IMR-90 (cell line): ENCODE data around the gene SURF6. TPM values are rescaled to one million over a fixed set of nuclear protein-coding genes. Genes with fewer than 3 reads are reported as not detected.

Source experiments
- ATAC-seq: fragments of 200-7000 bp; cut with Tn5 transposase; 2 replicates; pipeline ENCODE4 v1.9.1; 2020; ENCODE audit warnings: low read depth, mild to moderate bottlenecking, moderate library complexity
- BruUV-seq: library from RNA; stranded (reverse); fragments of 400-500 nt; replicated peaks from 2 replicates; lab custom pipeline; 2021; lab: Mats Ljungman, UMichigan
- CTCF ChIA-PET: fragments of 300-600 bp; formaldehyde crosslinking; extraction: SDS; loops from one replicate; lab custom pipeline; 2021; ENCODE audit warnings: antibody characterized with exemption; lab: Yijun Ruan, JAX
- POLR2A ChIA-PET: fragments of 300-600 bp; sonication (Branson Sonifier 250); formaldehyde crosslinking; loops from one replicate; lab custom pipeline; 2022; ENCODE audit warnings: antibody characterized with exemption; ENCODE audit not compliant: unreplicated experiment; lab: Charles Lee
- DNase-seq: peaks from one replicate; pipeline ENCODE4 v3.0.0; 2013
- H2AFZ ChIP-seq: replicated peaks from 2 replicates; pipeline ENCODE3; 2013; ENCODE audit warnings: low read length, mild to moderate bottlenecking; ENCODE audit not compliant: poor library complexity
- H2AK5ac ChIP-seq: 2 replicates; pipeline ENCODE4 v1.6.1; 2013; ENCODE audit warnings: low read depth, low read length, inconsistent platforms
- H2AK9ac ChIP-seq: replicated peaks from 2 replicates; pipeline ENCODE3; 2013; ENCODE audit warnings: mild to moderate bottlenecking, low read depth, low read length, moderate library complexity; ENCODE audit not compliant: poor library complexity
- H2BK120ac ChIP-seq: 2 replicates; pipeline ENCODE4 v1.6.1; 2013; ENCODE audit warnings: low read depth, low read length, inconsistent platforms
- H2BK15ac ChIP-seq: 3 replicates; pipeline ENCODE4 v1.6.1; 2013; ENCODE audit warnings: low read depth, low read length, inconsistent platforms
- H2BK20ac ChIP-seq: 2 replicates; pipeline ENCODE4 v1.6.1; 2013; ENCODE audit warnings: low read depth, mild to moderate bottlenecking, inconsistent platforms, low read length, moderate library complexity
- H2BK5ac ChIP-seq: 2 replicates; pipeline ENCODE4 v1.6.1; 2013; ENCODE audit warnings: mild to moderate bottlenecking, low read depth, low read length, inconsistent platforms; ENCODE audit not compliant: poor library complexity, severe bottlenecking
- H3K14ac ChIP-seq: replicated peaks from 2 replicates; pipeline ENCODE4 v1.6.1; 2013; ENCODE audit warnings: low read depth, low read length, inconsistent platforms
- H3K18ac ChIP-seq: 2 replicates; pipeline ENCODE4 v1.6.1; 2013; ENCODE audit warnings: low read depth, low read length, control low read depth
- H3K23ac ChIP-seq: 2 replicates; pipeline ENCODE4 v1.6.1; 2013; ENCODE audit warnings: low read depth, low read length, inconsistent platforms
- H3K27ac ChIP-seq: 2 replicates; pipeline ENCODE4 v1.5.1; 2013; ENCODE audit warnings: mild to moderate bottlenecking, control low read depth, low read length; ENCODE audit not compliant: insufficient read depth
- H3K27me3 ChIP-seq: 2 replicates; pipeline ENCODE4 v1.6.1; 2013; ENCODE audit warnings: low read length; ENCODE audit not compliant: control insufficient read depth, insufficient read depth
- H3K36me3 ChIP-seq: 2 replicates; pipeline ENCODE4 v1.6.1; 2013; ENCODE audit warnings: low read length, mixed read lengths; ENCODE audit not compliant: control insufficient read depth, insufficient read depth
- H3K4ac ChIP-seq: 2 replicates; pipeline ENCODE4 v1.6.1; 2013; ENCODE audit warnings: low read depth, low read length, inconsistent platforms
- H3K4me1 ChIP-seq: 2 replicates; pipeline ENCODE4 v1.6.1; 2013; ENCODE audit warnings: low read length, mixed read lengths; ENCODE audit not compliant: control insufficient read depth, insufficient read depth
- H3K4me2 ChIP-seq: 2 replicates; pipeline ENCODE4 v1.6.1; 2013; ENCODE audit warnings: low read depth, mild to moderate bottlenecking, control low read depth, low read length, moderate library complexity
- H3K4me3 ChIP-seq: 2 replicates; pipeline ENCODE4 v1.5.1; 2013; ENCODE audit warnings: low read depth, mild to moderate bottlenecking, control low read depth, low read length, moderate library complexity; ENCODE audit not compliant: insufficient read depth
- H3K56ac ChIP-seq: 2 replicates; pipeline ENCODE4 v1.6.1; 2013; ENCODE audit warnings: low read length, inconsistent platforms; ENCODE audit not compliant: insufficient read depth; ENCODE audit errors: extremely low read depth
- H3K79me1 ChIP-seq, 2 experiments: 2 replicates each; pipeline ENCODE4 v1.6.1; 2013; ENCODE audit warnings: low read length in 2 of 2, inconsistent platforms in 1 of 2, low read depth in 1 of 2
- H3K9ac ChIP-seq: 2 replicates; pipeline ENCODE4 v1.6.1; 2013; ENCODE audit warnings: low read depth, low read length, control low read depth
- H3K9me1 ChIP-seq: 2 replicates; pipeline ENCODE4 v1.6.1; 2013; ENCODE audit warnings: low read length, inconsistent platforms; ENCODE audit not compliant: insufficient read depth
- H3K9me3 ChIP-seq: 2 replicates; pipeline ENCODE4 v1.6.1; 2013; ENCODE audit warnings: low read length; ENCODE audit not compliant: control insufficient read depth, insufficient read depth
- H4K20me1 ChIP-seq: 2 replicates; pipeline ENCODE4 v1.6.1; 2013; ENCODE audit warnings: low read length, inconsistent platforms; ENCODE audit not compliant: insufficient read depth
- H4K5ac ChIP-seq: 2 replicates; pipeline ENCODE4 v1.6.1; 2013; ENCODE audit warnings: mild to moderate bottlenecking, low read depth, low read length, control low read depth
- H4K8ac ChIP-seq, 2 experiments: 2 replicates each; pipeline ENCODE4 v1.6.1; 2013; ENCODE audit warnings: low read depth in 2 of 2, low read length in 2 of 2, control low read depth in 1 of 2, inconsistent platforms in 1 of 2
- H4K91ac ChIP-seq: 2 replicates; pipeline ENCODE4 v1.6.1; 2013; ENCODE audit warnings: low read depth, low read length, inconsistent platforms; ENCODE audit not compliant: insufficient read depth
- BHLHE40 ChIP-seq: fragments of 150-350 bp; IDR thresholded peaks from 2 replicates; pipeline ENCODE4 v1.6.1; 2016; ENCODE audit warnings: mild to moderate bottlenecking, low read depth, low read length
- CEBPB ChIP-seq: IDR thresholded peaks from 2 replicates; pipeline ENCODE4 v1.6.1; 2012; ENCODE audit warnings: low read depth, low read length, improper control_type of control experiment
- CHD1 ChIP-seq: IDR thresholded peaks from 2 replicates; pipeline ENCODE4 v1.6.1; 2012; ENCODE audit warnings: low read depth, low read length, improper control_type of control experiment
- FOS ChIP-seq: fragments of 150-350 bp; IDR thresholded peaks from 2 replicates; pipeline ENCODE4 v1.6.1; 2016; ENCODE audit warnings: low read depth, low read length
- MAFK ChIP-seq: IDR thresholded peaks from 2 replicates; pipeline ENCODE4 v1.6.1; 2012; ENCODE audit warnings: low read depth, low read length, improper control_type of control experiment
- MAZ ChIP-seq: IDR thresholded peaks from 2 replicates; pipeline ENCODE4 v1.6.1; 2012; ENCODE audit warnings: low read depth, mild to moderate bottlenecking, low read length, improper control_type of control experiment, moderate library complexity, borderline replicate concordance
- MXI1 ChIP-seq: IDR thresholded peaks from 2 replicates; pipeline ENCODE4 v1.6.1; 2012; ENCODE audit warnings: low read depth, mild to moderate bottlenecking, low read length, moderate library complexity, borderline replicate concordance
- NFE2L2 ChIP-seq: fragments of 150-350 bp; IDR thresholded peaks from 2 replicates; pipeline ENCODE4 v1.6.1; 2016; ENCODE audit warnings: low read depth, mild to moderate bottlenecking, low read length
- POLR2A ChIP-seq: IDR thresholded peaks from 2 replicates; pipeline ENCODE4 v1.6.1; 2012; ENCODE audit warnings: mild to moderate bottlenecking, low read depth, low read length
- RAD21 ChIP-seq: IDR thresholded peaks from 2 replicates; pipeline ENCODE4 v1.6.1; 2012; ENCODE audit warnings: low read length, improper control_type of control experiment
- RCOR1 ChIP-seq: IDR thresholded peaks from 2 replicates; pipeline ENCODE4 v1.6.1; 2012; ENCODE audit warnings: mild to moderate bottlenecking, low read length, improper control_type of control experiment; ENCODE audit not compliant: insufficient replicate concordance
- RFX5 ChIP-seq: IDR thresholded peaks from 2 replicates; pipeline ENCODE4 v1.8.0; 2012; ENCODE audit warnings: low read depth, mild to moderate bottlenecking, low read length, moderate library complexity
- SMC3 ChIP-seq: fragments of 150-350 bp; IDR thresholded peaks from 2 replicates; pipeline ENCODE4 v1.6.1; 2016; ENCODE audit warnings: low read depth, mild to moderate bottlenecking, antibody characterized with exemption, low read length, moderate library complexity
- WGBS, 2 experiments: methylation state at CpG; one replicate each; pipeline versions ENCODE4 v1.1.5 to v1.1.7; 2013; ENCODE audit warnings: missing lambda C conversion rate in 2 of 2; ENCODE audit not compliant: insufficient read length in 1 of 2; ENCODE audit errors: extremely low coverage in 2 of 2; 5-methylcytosine and 5-hydroxymethylcytosine counted together
- dilution Hi-C: fragments of 300-500 bp; cut with HindIII; formaldehyde crosslinking; loops from one replicate; pipeline ENCODE4 v1.14.3; 2018; ENCODE audit warnings: low sequenced_read_pairs; ENCODE audit not compliant: unreplicated experiment
- in situ Hi-C: fragments of 300-500 bp; cut with MboI; formaldehyde crosslinking; loops from 3 replicates; pipeline ENCODE4 v1.14.3; 2019; ENCODE audit warnings: low sequenced_read_pairs, inconsistent platforms, mixed read lengths
- intact Hi-C: fragments of 100-400 bp; cut with micrococcal nuclease; formaldehyde crosslinking; loops from 2 replicates; pipeline ENCODE4 v1.10.0; 2022
- polyA plus RNA-seq, 3 experiments: library from polyadenylated mRNA; depleted of rRNA; stranded (reverse); fragments of >200 nt; gene quantifications; 2 replicates each; pipeline ENCODE4 v1.2.3, GENCODE V29; 2012; ENCODE audit warnings: low replicate concordance in 1 of 3
- total RNA-seq: library from RNA; depleted of rRNA; stranded (reverse); fragments of >200 nt; gene quantifications from 2 replicates; pipeline ENCODE4 v1.2.3, GENCODE V29; 2012
- TF ChIP-seq, protein P1 (sequence below): conservative IDR thresholded peaks from 2 replicates; pipeline ENCODE4 v1.5.1; 2012; ENCODE audit warnings: mild to moderate bottlenecking, low read depth, low read length, improper control_type of control experiment
- TF ChIP-seq, protein P2 (sequence below): fragments of 150-350 bp; IDR thresholded peaks from 2 replicates; pipeline ENCODE4 v1.6.1; 2017; ENCODE audit warnings: mild to moderate bottlenecking, antibody characterized with exemption, low read length, low read depth
- TF ChIP-seq, protein P3 (sequence below): fragments of 150-350 bp; IDR thresholded peaks from 2 replicates; pipeline ENCODE4 v1.6.1; 2016; ENCODE audit warnings: low read depth, mild to moderate bottlenecking, low read length, moderate library complexity, borderline replicate concordance

SURF6 gene
- total and polyA plus RNA-seq, 2 of the 4 experiments (the other 2 are of a cell fraction): 6.1 to 12.8 TPM

DNA sequence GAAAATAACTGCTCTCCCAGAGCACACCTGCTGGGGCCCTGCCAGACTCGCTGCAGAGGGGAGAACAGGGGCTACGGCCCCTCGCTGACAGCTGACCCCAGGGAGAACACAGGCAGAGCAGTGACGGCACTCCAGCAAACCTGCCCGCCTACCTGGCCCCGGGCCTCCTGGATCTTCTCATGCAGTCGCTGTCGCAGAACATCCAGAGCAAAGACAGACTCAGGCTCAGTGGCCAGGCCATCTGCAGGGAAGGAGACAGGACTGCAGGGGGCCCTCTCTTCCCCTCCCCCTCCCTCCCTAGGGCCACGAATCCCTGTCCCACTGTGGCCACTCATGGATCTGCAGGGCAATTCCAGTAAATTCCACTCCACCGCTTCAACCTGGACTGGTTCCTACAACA is 2.4 kb downstream of the SURF6 start:
- H4K20me1 ChIP-seq: no peaks in the 10 kb centered on the region; the same call in 1 of the 2 replicates
- no peak for TF ChIP-seq CEBPB
- no peak for TF ChIP-seq POLR2A
- no peak for TF ChIP-seq SMC3
- TF ChIP-seq NFE2L2: no peak
- TF ChIP-seq, protein P1, sequence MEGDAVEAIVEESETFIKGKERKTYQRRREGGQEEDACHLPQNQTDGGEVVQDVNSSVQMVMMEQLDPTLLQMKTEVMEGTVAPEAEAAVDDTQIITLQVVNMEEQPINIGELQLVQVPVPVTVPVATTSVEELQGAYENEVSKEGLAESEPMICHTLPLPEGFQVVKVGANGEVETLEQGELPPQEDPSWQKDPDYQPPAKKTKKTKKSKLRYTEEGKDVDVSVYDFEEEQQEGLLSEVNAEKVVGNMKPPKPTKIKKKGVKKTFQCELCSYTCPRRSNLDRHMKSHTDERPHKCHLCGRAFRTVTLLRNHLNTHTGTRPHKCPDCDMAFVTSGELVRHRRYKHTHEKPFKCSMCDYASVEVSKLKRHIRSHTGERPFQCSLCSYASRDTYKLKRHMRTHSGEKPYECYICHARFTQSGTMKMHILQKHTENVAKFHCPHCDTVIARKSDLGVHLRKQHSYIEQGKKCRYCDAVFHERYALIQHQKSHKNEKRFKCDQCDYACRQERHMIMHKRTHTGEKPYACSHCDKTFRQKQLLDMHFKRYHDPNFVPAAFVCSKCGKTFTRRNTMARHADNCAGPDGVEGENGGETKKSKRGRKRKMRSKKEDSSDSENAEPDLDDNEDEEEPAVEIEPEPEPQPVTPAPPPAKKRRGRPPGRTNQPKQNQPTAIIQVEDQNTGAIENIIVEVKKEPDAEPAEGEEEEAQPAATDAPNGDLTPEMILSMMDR: no peak
- TF ChIP-seq RAD21: no peak
- TF ChIP-seq MAFK: no peak
- TF ChIP-seq MXI1: no peak
- TF ChIP-seq, protein P2, sequence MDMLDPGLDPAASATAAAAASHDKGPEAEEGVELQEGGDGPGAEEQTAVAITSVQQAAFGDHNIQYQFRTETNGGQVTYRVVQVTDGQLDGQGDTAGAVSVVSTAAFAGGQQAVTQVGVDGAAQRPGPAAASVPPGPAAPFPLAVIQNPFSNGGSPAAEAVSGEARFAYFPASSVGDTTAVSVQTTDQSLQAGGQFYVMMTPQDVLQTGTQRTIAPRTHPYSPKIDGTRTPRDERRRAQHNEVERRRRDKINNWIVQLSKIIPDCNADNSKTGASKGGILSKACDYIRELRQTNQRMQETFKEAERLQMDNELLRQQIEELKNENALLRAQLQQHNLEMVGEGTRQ: no peak
- no peak for TF ChIP-seq FOS
- TF ChIP-seq CHD1: no peak
- no peak for TF ChIP-seq RCOR1
- no peak for TF ChIP-seq BHLHE40
- TF ChIP-seq, protein P3, sequence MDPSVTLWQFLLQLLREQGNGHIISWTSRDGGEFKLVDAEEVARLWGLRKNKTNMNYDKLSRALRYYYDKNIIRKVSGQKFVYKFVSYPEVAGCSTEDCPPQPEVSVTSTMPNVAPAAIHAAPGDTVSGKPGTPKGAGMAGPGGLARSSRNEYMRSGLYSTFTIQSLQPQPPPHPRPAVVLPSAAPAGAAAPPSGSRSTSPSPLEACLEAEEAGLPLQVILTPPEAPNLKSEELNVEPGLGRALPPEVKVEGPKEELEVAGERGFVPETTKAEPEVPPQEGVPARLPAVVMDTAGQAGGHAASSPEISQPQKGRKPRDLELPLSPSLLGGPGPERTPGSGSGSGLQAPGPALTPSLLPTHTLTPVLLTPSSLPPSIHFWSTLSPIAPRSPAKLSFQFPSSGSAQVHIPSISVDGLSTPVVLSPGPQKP: no peak
- TF ChIP-seq RFX5: no peak
- TF ChIP-seq MAZ: no peak
- no peak overlapping the region for H3K27ac ChIP-seq
- WGBS, 2 experiments: 100% methylated on average over 2 of the region's 10 CpGs; no CpG with 5 or more reads in 1 of the 2 experiments
- H4K5ac ChIP-seq: no peak overlapping the region
- no peak overlapping the region for H3K4me2 ChIP-seq
- no peak overlapping the region for H4K8ac ChIP-seq
- H3K14ac ChIP-seq: no peak overlapping the region
- no peak overlapping the region for H3K56ac ChIP-seq
- H2BK5ac ChIP-seq: no peak overlapping the region
- ChIA-PET POLR2A (no interaction called here), CTCF (no interaction called here)
- H3K36me3 ChIP-seq: peaks cover 35% of the 10 kb centered on the region
- no peak overlapping the region for H4K91ac ChIP-seq
- H3K9me3 ChIP-seq: no peaks in the 10 kb centered on the region
- H3K23ac ChIP-seq: no peak overlapping the region
- H3K9ac ChIP-seq: no peak overlapping the region
- H2BK20ac ChIP-seq: no peak overlapping the region
- in situ Hi-C loops: no loop called here
- H3K79me1 ChIP-seq: peaks cover 17 to 34% of the 10 kb centered on the region in 2 experiments; a peak in 3 of 4 replicates
- no TSS peak for BruUV-seq
- no peak overlapping the region for H3K18ac ChIP-seq
- ATAC-seq: no peak
- no peak overlapping the region for H3K4me3 ChIP-seq
- H3K4me1 ChIP-seq: no peaks in the 10 kb centered on the region
- intact Hi-C loops: no loop called here
- no peak overlapping the region for H2BK120ac ChIP-seq
- no peak overlapping the region for H2AK5ac ChIP-seq
- DNase-seq: no peak
- H3K9me1 ChIP-seq: peaks cover 10% of the 10 kb centered on the region; the same call in 1 of the 2 replicates
- no peak overlapping the region for H2AFZ ChIP-seq
- no peak overlapping the region for H2BK15ac ChIP-seq
- H3K27me3 ChIP-seq: no peaks in the 10 kb centered on the region
- H2AK9ac ChIP-seq: no peak overlapping the region
- dilution Hi-C loops: no loop called here
- no peak overlapping the region for H3K4ac ChIP-seq
